ENCODE measurements around the gene WDR18.

The WDR18 gene

GRCh38 chr19:1007399-1008251, 23.5 kb downstream of the WDR18 start:
- no peak for DNase-seq (ENCODE audit: low read depth in 3 of 3)

- DNase-seq (ENCODE audit: low read depth in 3 of 3): no peak
Observed at GRCh38 chr19:1008268-1009040, 24.3 kb downstream of the WDR18 start.

GRCh38 chr19:1009041-1009980, 25.2 kb downstream of the WDR18 start:
- DNase-seq (ENCODE audit: low read depth in 3 of 3): no peak

- DNase-seq (ENCODE audit: low read depth in 3 of 3): no peak
Observed at GRCh38 chr19:1009981-1010538, 25.9 kb downstream of the WDR18 start.

- no peak for DNase-seq (ENCODE audit: low read depth in 3 of 3)
Observed at GRCh38 chr19:1010586-1011510, 26.7 kb downstream of the WDR18 start.

- no peak for DNase-seq (ENCODE audit: low read depth in 3 of 3)
Observed at GRCh38 chr19:1011831-1012333, 27.7 kb downstream of the WDR18 start.

- no peak for DNase-seq (ENCODE audit: low read depth in 3 of 3)
Observed at GRCh38 chr19:1012334-1012733, 28.2 kb downstream of the WDR18 start.

GRCh38 chr19:1013218-1013617, 29.1 kb downstream of the WDR18 start:
- no peak for DNase-seq (ENCODE audit: low read depth in 3 of 3)

- no peak for DNase-seq (ENCODE audit: low read depth in 3 of 3)
Observed at GRCh38 chr19:1014161-1015060, 30.3 kb downstream of the WDR18 start.

GRCh38 chr19:1015061-1015781, 31.1 kb downstream of the WDR18 start:
- DNase-seq (ENCODE audit: low read depth in 3 of 3): no peak

- DNase-seq (ENCODE audit: low read depth in 3 of 3): no peak
Observed at GRCh38 chr19:1015782-1016646, 31.9 kb downstream of the WDR18 start.

- no peak for DNase-seq (ENCODE audit: low read depth in 3 of 3)
Observed at GRCh38 chr19:1016647-1017114, 32.5 kb downstream of the WDR18 start.

GRCh38 chr19:1017115-1017905, 33.2 kb downstream of the WDR18 start:
- no peak for DNase-seq (ENCODE audit: low read depth in 3 of 3)

- DNase-seq (ENCODE audit: low read depth in 3 of 3): no peak
Observed at GRCh38 chr19:1017906-1018305, 33.8 kb downstream of the WDR18 start.

- no peak for DNase-seq (ENCODE audit: low read depth in 3 of 3)
Observed at GRCh38 chr19:1018393-1018792, 34.2 kb downstream of the WDR18 start.

GRCh38 chr19:1018932-1019615, 34.9 kb downstream of the WDR18 start:
- DNase-seq (ENCODE audit: low read depth in 3 of 3): no peak
